HG03565 (cell line): ENCODE results near the gene KRTAP2-1.
"Not testable (repeated sequence)": the region's sequence is repeated elsewhere in the genome, so short reads cannot be mapped to it uniquely, and the experiment has no call there.

ENCODE experiments used
- ATAC-seq: cut with Tn5 transposase; IDR thresholded peaks from one replicate; pipeline ENCODE4 v1.9.1; 2021; ENCODE audit warnings: mild to moderate bottlenecking, moderate library complexity; ENCODE audit not compliant: unreplicated experiment

KRTAP2-1 gene

GRCh38 chr17:41046735-41047465, at the start of gene KRTAP2-1:
TSS of gene KRTAP2-1 (minus strand) at chr17:41047316. CDS start at chr17:41047267, 49 bp downstream.
- ATAC-seq = not testable (repeated sequence)

- ATAC-seq = no peak
Measured at GRCh38 chr17:41096055-41096454, 48.9 kb upstream of the KRTAP2-1 start.

GRCh38 chr17:41088760-41089352, 41.7 kb upstream of the KRTAP2-1 start:
- not testable (repeated sequence) for ATAC-seq

GRCh38 chr17:41084100-41084856, 37.2 kb upstream of the KRTAP2-1 start, which contains the start of gene KRTAP4-7:
TSS of gene KRTAP4-7 (plus strand) at chr17:41084150. CDS start at chr17:41084207, 57 bp downstream.
- ATAC-seq = not testable (repeated sequence)

- ATAC-seq = not testable (repeated sequence)
Measured at GRCh38 chr17:41083427-41083826, 36.3 kb upstream of the KRTAP2-1 start.

- no peak for ATAC-seq
Measured at GRCh38 chr17:41082626-41083025, 35.5 kb upstream of the KRTAP2-1 start.

- no peak for ATAC-seq
Measured at GRCh38 chr17:41076788-41077187, 29.7 kb upstream of the KRTAP2-1 start.

- ATAC-seq = no peak
Measured at GRCh38 chr17:41073676-41074075, 26.6 kb upstream of the KRTAP2-1 start.

GRCh38 chr17:41071606-41072360, 24.7 kb upstream of the KRTAP2-1 start:
- no peak for ATAC-seq

- ATAC-seq = no peak
Measured at GRCh38 chr17:41069031-41069430, 21.9 kb upstream of the KRTAP2-1 start.

GRCh38 chr17:41067281-41067680, 20.2 kb upstream of the KRTAP2-1 start:
- ATAC-seq = no peak

GRCh38 chr17:41065829-41066624, 18.9 kb upstream of the KRTAP2-1 start, which contains the start of gene KRTAP2-4:
TSS of gene KRTAP2-4 (minus strand) at chr17:41065879. CDS start at chr17:41065845, 34 bp downstream.
- ATAC-seq = no peak

- not testable (repeated sequence) for ATAC-seq
Measured at GRCh38 chr17:41065016-41065689, 18.0 kb upstream of the KRTAP2-1 start.

GRCh38 chr17:41064301-41064700, 17.2 kb upstream of the KRTAP2-1 start:
- no peak for ATAC-seq

GRCh38 chr17:41063449-41063848, 16.3 kb upstream of the KRTAP2-1 start:
- ATAC-seq = no peak

GRCh38 chr17:41061964-41062363, 14.8 kb upstream of the KRTAP2-1 start:
- ATAC-seq = no peak

- no peak for ATAC-seq
Measured at GRCh38 chr17:41060052-41060604, 13.0 kb upstream of the KRTAP2-1 start, which contains the start of gene KRTAP2-3. TSS of gene KRTAP2-3 (minus strand) at chr17:41060114. CDS start at chr17:41060050, 64 bp downstream.

- ATAC-seq = not testable (repeated sequence)
Measured at GRCh38 chr17:41059276-41060051, 12.3 kb upstream of the KRTAP2-1 start.
